Fibroblast of mammary gland (primary cell): ENCODE measurements around the gene LIPH.
"Not testable (repeated sequence)": the region's sequence is repeated elsewhere in the genome, so short reads cannot be mapped to it uniquely, and the experiment has no call there.

Experiments used
- DNase-seq: peaks from one replicate; pipeline ENCODE4 v3.0.0-alpha.2; 2010; ENCODE audit warnings: low read depth
- H3K4me3 ChIP-seq: 2 replicates; pipeline ENCODE4 v1.5.1; 2011; ENCODE audit warnings: low read depth, mild to moderate bottlenecking, low read length, moderate library complexity; ENCODE audit not compliant: control insufficient read depth
- CTCF ChIP-seq: conservative IDR thresholded peaks from 2 replicates; pipeline ENCODE4 v1.5.1; 2011; ENCODE audit warnings: low read depth, low read length, inconsistent platforms; ENCODE audit not compliant: control insufficient read depth, insufficient read depth

Gene LIPH

GRCh38 chr3:185561374-185561943, 9.1 kb upstream of the LIPH start:
- DNase-seq, result no peak
- H3K4me3 ChIP-seq, result no peak overlapping the region
- TF ChIP-seq CTCF, result no peak

- no peak for DNase-seq
- no peak for TF ChIP-seq CTCF
- H3K4me3 ChIP-seq, result no peak overlapping the region
Measured at GRCh38 chr3:185560676-185561075, 8.3 kb upstream of the LIPH start.

GRCh38 chr3:185559706-185560090, 7.3 kb upstream of the LIPH start:
- TF ChIP-seq CTCF, result no peak
- H3K4me3 ChIP-seq, result no peak overlapping the region
- DNase-seq, result no peak

GRCh38 chr3:185558395-185558794, 6.0 kb upstream of the LIPH start:
- H3K4me3 ChIP-seq, result no peak overlapping the region
- no peak for TF ChIP-seq CTCF
- no peak for DNase-seq

- not testable (repeated sequence) for H3K4me3 ChIP-seq, DNase-seq
Measured at GRCh38 chr3:185556640-185557039, 4.3 kb upstream of the LIPH start.

- no peak overlapping the region for H3K4me3 ChIP-seq
- no peak for TF ChIP-seq CTCF
- DNase-seq, result no peak
Measured at GRCh38 chr3:185555860-185556347, 3.5 kb upstream of the LIPH start.

- no peak for TF ChIP-seq CTCF
- no peak overlapping the region for H3K4me3 ChIP-seq
- DNase-seq, result no peak
Measured at GRCh38 chr3:185555101-185555501, 2.7 kb upstream of the LIPH start.
